Neuronal stem cell (in vitro differentiated cells): ENCODE measurements around the gene PEX5L.

Experiments
- DNase-seq: peaks from one replicate; pipeline ENCODE4 v3.0.0-alpha.2; 2013; ENCODE audit warnings: low spot score
- H2AFZ ChIP-seq: one replicate; pipeline ENCODE4 v1.6.1; 2013; ENCODE audit warnings: mild to moderate bottlenecking, low read length, inconsistent platforms
- H2AK5ac ChIP-seq: 2 replicates; pipeline ENCODE4 v1.6.1; 2013; ENCODE audit warnings: low read depth, mild to moderate bottlenecking, inconsistent platforms, low read length, moderate library complexity, mixed read lengths
- H2BK120ac ChIP-seq: 2 replicates; pipeline ENCODE4 v1.6.1; 2013; ENCODE audit warnings: low read depth, mild to moderate bottlenecking, inconsistent platforms, low read length, moderate library complexity, mixed read lengths
- H2BK12ac ChIP-seq: one replicate; pipeline ENCODE4 v1.6.1; 2013; ENCODE audit warnings: low read length, inconsistent platforms
- H2BK15ac ChIP-seq: 2 replicates; pipeline ENCODE4 v1.6.1; 2013; ENCODE audit warnings: mild to moderate bottlenecking, low read length, inconsistent platforms, mixed read lengths
- H2BK5ac ChIP-seq: one replicate; pipeline ENCODE4 v1.6.1; 2013; ENCODE audit warnings: inconsistent platforms, mild to moderate bottlenecking, low read length, moderate library complexity
- H3K14ac ChIP-seq: one replicate; pipeline ENCODE4 v1.6.1; 2013; ENCODE audit warnings: low read length, inconsistent platforms
- H3K18ac ChIP-seq: 2 replicates; pipeline ENCODE4 v1.6.1; 2013; ENCODE audit warnings: low read length, inconsistent platforms
- H3K23ac ChIP-seq: 2 replicates; pipeline ENCODE4 v1.6.1; 2013; ENCODE audit warnings: low read depth, mild to moderate bottlenecking, mixed read lengths, low read length, inconsistent platforms; ENCODE audit not compliant: poor library complexity
- H3K27ac ChIP-seq: replicated peaks from 3 replicates; pipeline ENCODE4 v1.5.1; 2013; ENCODE audit warnings: low read length, inconsistent platforms
- H3K27me3 ChIP-seq, 3 experiments: 2 replicates each; pipeline ENCODE4 v1.6.1; 2013; ENCODE audit warnings: low read length in 3 of 3, mild to moderate bottlenecking in 2 of 3, inconsistent platforms in 1 of 3, low read depth in 1 of 3, mixed read lengths in 1 of 3, moderate library complexity in 1 of 3; ENCODE audit not compliant: control insufficient read depth in 3 of 3, insufficient read depth in 3 of 3
- H3K36me3 ChIP-seq, 2 donors: replicated peaks in 1 of 2; 2 replicates each; pipeline ENCODE4 v1.6.1; 2013; ENCODE audit warnings: low read length in 2 of 2; ENCODE audit not compliant: control insufficient read depth in 2 of 2, insufficient read depth in 2 of 2
- H3K4ac ChIP-seq: 2 replicates; pipeline ENCODE4 v1.6.1; 2013; ENCODE audit warnings: inconsistent platforms, mild to moderate bottlenecking, low read length, moderate library complexity
- H3K4me1 ChIP-seq, 2 donors: 1 replicate in 1 of 2; 2 replicates in 1 of 2; pipeline ENCODE4 v1.6.1; 2013; ENCODE audit warnings: low read length in 2 of 2, low read depth in 1 of 2; ENCODE audit not compliant: control insufficient read depth in 2 of 2, insufficient read depth in 1 of 2
- H3K4me2 ChIP-seq: one replicate; pipeline ENCODE4 v1.6.1; 2013; ENCODE audit warnings: mild to moderate bottlenecking, low read length, inconsistent platforms; ENCODE audit not compliant: insufficient read depth, poor library complexity, severe bottlenecking
- H3K4me3 ChIP-seq, 2 donors: 2 replicates each; pipeline ENCODE4 v1.5.1; 2013; ENCODE audit warnings: low read length in 2 of 2, mild to moderate bottlenecking in 2 of 2, inconsistent platforms in 1 of 2, moderate library complexity in 1 of 2
- H3K79me1 ChIP-seq: one replicate; pipeline ENCODE4 v1.6.1; 2013; ENCODE audit warnings: low read depth, mild to moderate bottlenecking, inconsistent platforms, low read length, moderate library complexity
- H3K9ac ChIP-seq: one replicate; pipeline ENCODE4 v1.6.1; 2013; ENCODE audit warnings: mild to moderate bottlenecking, low read depth, low read length, inconsistent platforms; ENCODE audit not compliant: poor library complexity
- H3K9me3 ChIP-seq, 2 donors: replicated peaks in 1 of 2; 2 replicates each; pipeline versions ENCODE3 to v1.6.1; 2013; ENCODE audit warnings: low read length in 2 of 2, mild to moderate bottlenecking in 2 of 2, inconsistent platforms in 1 of 2, low read depth in 1 of 2, mixed read lengths in 1 of 2, moderate library complexity in 1 of 2; ENCODE audit not compliant: control insufficient read depth in 2 of 2, insufficient read depth in 1 of 2
- H4K8ac ChIP-seq: one replicate; pipeline ENCODE4 v1.6.1; 2013; ENCODE audit warnings: low read depth, mild to moderate bottlenecking, inconsistent platforms, low read length, moderate library complexity
- H4K91ac ChIP-seq: one replicate; pipeline ENCODE4 v1.6.1; 2013; ENCODE audit warnings: low read length, low read depth, mild to moderate bottlenecking, inconsistent platforms; ENCODE audit not compliant: poor library complexity
- WGBS, 2 donors: extraction: QIAGEN DNeasy Blood & Tissue Kit; methylation state at CpG; one replicate each; pipeline ENCODE4 v1.1.7; 2013; ENCODE audit warnings: missing lambda C conversion rate in 2 of 2, mixed read lengths in 1 of 2; ENCODE audit not compliant: insufficient read length in 2 of 2, insufficient replicate concordance in 1 of 2; ENCODE audit errors: extremely low coverage in 2 of 2; 5-methylcytosine and 5-hydroxymethylcytosine counted together

The PEX5L gene

GRCh38 chr3:179897231-179897630, 139.5 kb downstream of the PEX5L start:
- Histone ChIP-seq H2BK5ac (no peak overlapping the region), H3K36me3 (no peaks in the 10 kb centered on the region), H3K14ac (no peak overlapping the region), H3K4me2 (no peak overlapping the region), H3K27me3 (no peaks in the 10 kb centered on the region), H2BK12ac (no peak overlapping the region), H2BK120ac (no peak overlapping the region), H3K4me1 (no peaks in the 10 kb centered on the region), H4K8ac (no peak overlapping the region), H3K4ac (no peak overlapping the region), H2AK5ac (no peak overlapping the region), H3K9me3 (no peaks in the 10 kb centered on the region), H4K91ac (no peak overlapping the region), H3K4me3 (no peak overlapping the region), H2BK15ac (no peak overlapping the region), H3K23ac (no peak overlapping the region), H2AFZ (no peak overlapping the region), H3K9ac (no peak overlapping the region), H3K79me1 (no peaks in the 10 kb centered on the region), H3K27ac (no peak overlapping the region), H3K18ac (no peak overlapping the region)
- WGBS, 2 donors = no CpG with 5 or more reads among the region's 4 CpGs
- DNase-seq = no peak

GRCh38 chr3:179896507-179896906, 140.2 kb downstream of the PEX5L start:
- H3K4me3 ChIP-seq = no peak overlapping the region
- no peak overlapping the region for H3K18ac ChIP-seq
- no peak overlapping the region for H3K4ac ChIP-seq
- no peak overlapping the region for H3K14ac ChIP-seq
- no peak overlapping the region for H3K4me2 ChIP-seq
- no peak overlapping the region for H2AFZ ChIP-seq
- H3K79me1 ChIP-seq = no peaks in the 10 kb centered on the region
- H3K36me3 ChIP-seq = no peaks in the 10 kb centered on the region
- H4K8ac ChIP-seq = no peak overlapping the region
- no peak overlapping the region for H2BK12ac ChIP-seq
- no CpG with 5 or more reads among the region's 2 CpGs for WGBS, 2 donors
- no peak overlapping the region for H2BK15ac ChIP-seq
- no peak overlapping the region for H2BK5ac ChIP-seq
- H3K4me1 ChIP-seq = no peaks in the 10 kb centered on the region
- H3K9ac ChIP-seq = no peak overlapping the region
- no peak overlapping the region for H4K91ac ChIP-seq
- H2AK5ac ChIP-seq = no peak overlapping the region
- H3K27ac ChIP-seq = no peak overlapping the region
- H3K9me3 ChIP-seq = no peaks in the 10 kb centered on the region
- no peak overlapping the region for H2BK120ac ChIP-seq
- no peak overlapping the region for H3K23ac ChIP-seq
- no peaks in the 10 kb centered on the region for H3K27me3 ChIP-seq
- no peak for DNase-seq

DNA sequence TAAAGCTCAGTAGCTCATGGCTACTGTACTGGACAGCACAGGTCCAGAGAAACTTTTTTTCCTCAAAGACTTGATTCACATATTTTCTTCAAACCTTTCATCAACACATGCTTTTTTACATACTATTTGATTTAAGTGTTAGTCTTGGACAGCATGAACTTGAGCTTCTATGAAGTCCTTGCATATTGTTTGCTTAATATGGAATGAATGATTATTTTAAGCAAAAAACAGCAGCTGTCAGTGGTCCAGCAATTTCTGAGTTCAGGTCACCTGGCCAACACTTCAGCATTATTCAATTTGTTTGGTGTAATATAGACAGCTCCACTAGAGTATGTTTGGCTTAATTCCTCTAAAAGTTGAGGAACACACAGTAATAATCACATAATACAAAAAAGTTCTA, 141.4 kb downstream of the PEX5L start:
- Histone ChIP-seq H4K8ac (no peak overlapping the region), H3K14ac (no peak overlapping the region), H3K27ac (no peak overlapping the region), H3K23ac (no peak overlapping the region), H3K4ac (no peak overlapping the region), H3K18ac (no peak overlapping the region), H3K79me1 (no peaks in the 10 kb centered on the region), H3K36me3 (no peaks in the 10 kb centered on the region), H2BK5ac (no peak overlapping the region), H2AFZ (no peak overlapping the region), H4K91ac (no peak overlapping the region), H3K4me1 (peaks cover 0 to 2% of the 10 kb centered on the region in 2 donors), H3K4me3 (no peak overlapping the region), H3K4me2 (no peak overlapping the region), H3K9me3 (no peaks in the 10 kb centered on the region), H2BK15ac (no peak overlapping the region), H2BK12ac (no peak overlapping the region), H3K9ac (no peak overlapping the region), H3K27me3 (no peaks in the 10 kb centered on the region), H2BK120ac (no peak overlapping the region), H2AK5ac (no peak overlapping the region)
- no peak for DNase-seq

GRCh38 chr3:179887295-179887943, 149.3 kb downstream of the PEX5L start:
- Histone ChIP-seq H3K23ac (no peak overlapping the region), H2BK15ac (no peak overlapping the region), H2AK5ac (no peak overlapping the region), H3K27me3 (no peaks in the 10 kb centered on the region), H3K9me3 (no peaks in the 10 kb centered on the region), H3K27ac (no peak overlapping the region), H3K4me3 (no peak overlapping the region), H3K9ac (no peak overlapping the region), H3K4me2 (no peak overlapping the region), H3K79me1 (no peaks in the 10 kb centered on the region), H3K4ac (no peak overlapping the region), H3K36me3 (no peaks in the 10 kb centered on the region), H3K4me1 (peaks cover under 1 to 11% of the 10 kb centered on the region in 2 donors), H3K14ac (no peak overlapping the region), H2BK12ac (no peak overlapping the region), H2BK120ac (no peak overlapping the region), H4K8ac (no peak overlapping the region), H3K18ac (no peak overlapping the region), H2BK5ac (no peak overlapping the region), H2AFZ (no peak overlapping the region), H4K91ac (no peak overlapping the region)
- WGBS, 2 donors = no CpG with 5 or more reads among the region's 4 CpGs
- no peak for DNase-seq
